HG02610 (cell line): ENCODE measurements around the gene NOC4L.
A peak's percentile ranks its signal among the peaks of the same experiment; 100 is the strongest.

Experiments
- ATAC-seq: cut with Tn5 transposase; IDR thresholded peaks from one replicate; pipeline ENCODE4 v1.9.1; 2021; ENCODE audit warnings: mild to moderate bottlenecking, moderate library complexity; ENCODE audit not compliant: unreplicated experiment

The NOC4L gene

GRCh38 chr12:132178801-132179401 lies 34.6 kb downstream of the NOC4L start:
- ATAC-seq = no peak

GRCh38 chr12:132179431-132180362 lies 35.4 kb downstream of the NOC4L start:
- ATAC-seq = no peak

GRCh38 chr12:132180648-132181546 lies 36.6 kb downstream of the NOC4L start:
- no peak for ATAC-seq

- ATAC-seq = no peak
Observed at GRCh38 chr12:132181570-132182200, 37.4 kb downstream of the NOC4L start.

GRCh38 chr12:132182206-132182710 lies 38.0 kb downstream of the NOC4L start:
- no peak for ATAC-seq

GRCh38 chr12:132182711-132183365 lies 38.6 kb downstream of the NOC4L start:
- no peak for ATAC-seq

GRCh38 chr12:132185705-132186104 lies 41.4 kb downstream of the NOC4L start:
- no peak for ATAC-seq

- ATAC-seq = no peak
Observed at GRCh38 chr12:132186208-132186856, 42.1 kb downstream of the NOC4L start.

GRCh38 chr12:132186857-132187620 lies 42.8 kb downstream of the NOC4L start:
- ATAC-seq = no peak

GRCh38 chr12:132187646-132188450 lies 43.6 kb downstream of the NOC4L start:
- no peak for ATAC-seq

- no peak for ATAC-seq
Observed at GRCh38 chr12:132188451-132188901, 44.2 kb downstream of the NOC4L start.

- no peak for ATAC-seq
Observed at GRCh38 chr12:132188916-132189325, 44.7 kb downstream of the NOC4L start.

- peak; percentile 79 for ATAC-seq
Observed at GRCh38 chr12:132189378-132190011, 45.2 kb downstream of the NOC4L start.

- peak; percentile 8 for ATAC-seq
Observed at GRCh38 chr12:132190012-132190755, 45.9 kb downstream of the NOC4L start.

GRCh38 chr12:132190834-132191500 lies 46.7 kb downstream of the NOC4L start:
- ATAC-seq = no peak
